HepG2 (cell line): Measurements from ENCODE around the gene SYT11. TPM values are rescaled to one million over a fixed set of nuclear protein-coding genes. Genes with fewer than 3 reads are reported as not detected.

Experiments used
- ATAC-seq: fragments of 200-7000 bp; cut with Tn5 transposase; 3 replicates; pipeline ENCODE4 v1.9.1; 2020; ENCODE audit warnings: mild to moderate bottlenecking, moderate library complexity
- Bru-seq: library from RNA; stranded (reverse); fragments of 400-500 nt; gene quantifications from one replicate; lab custom pipeline; 2021; lab: Mats Ljungman, UMichigan
- BruChase-seq, 2 experiments: library from RNA; stranded (reverse); fragments of 400-500 nt; gene quantifications; one replicate each; lab custom pipeline; 2021; lab: Mats Ljungman, UMichigan
- BruUV-seq: library from RNA; stranded (reverse); fragments of 400-500 nt; replicated peaks from 2 replicates; lab custom pipeline; 2021; lab: Mats Ljungman, UMichigan
- CTCF ChIA-PET: fragments of 300-600 bp; formaldehyde crosslinking; extraction: SDS; loops from one replicate; lab custom pipeline; 2021; ENCODE audit warnings: low total read pairs, inconsistent platforms, low intra/inter-chr PET ratio; lab: Yijun Ruan, JAX
- POLR2A ChIA-PET: fragments of 350-600 bp; sonication (Branson Sonifier 250); formaldehyde crosslinking; loops from one replicate; lab custom pipeline; 2020; ENCODE audit warnings: antibody characterized with exemption, inconsistent platforms; lab: Yijun Ruan, JAX
- DNase-seq: peaks from one replicate; pipeline ENCODE4 v3.0.0-alpha.2; 2015; ENCODE audit warnings: low spot score
- FAIRE-seq: peaks from 3 replicates; lab custom pipeline; 2011; peaks lifted over from hg19 to GRCh38; lab: Jason Lieb, UNC
- H2AFZ ChIP-seq: one replicate; pipeline ENCODE4 v1.6.1; 2011; ENCODE audit warnings: low read length, inconsistent platforms
- H3K27ac ChIP-seq: fragments of 300-600 bp; 3 replicates; pipeline ENCODE4 v1.8.0; 2011; ENCODE audit warnings: mixed run types, mild to moderate bottlenecking, mixed read lengths, low read length, inconsistent platforms; ENCODE audit not compliant: insufficient read depth; ENCODE audit errors: extremely low read length
- H3K27me3 ChIP-seq, 2 experiments: fragments of 200-600 bp in 1 of 2; 2 replicates in 1 of 2; 3 replicates in 1 of 2; pipeline versions ENCODE4 v1.6.0 to v1.8.0; 2011; ENCODE audit warnings: low read length in 2 of 2, mild to moderate bottlenecking in 2 of 2, moderate library complexity in 2 of 2, inconsistent platforms in 1 of 2; ENCODE audit not compliant: insufficient read depth in 2 of 2, control insufficient read depth in 1 of 2
- H3K36me3 ChIP-seq, 2 experiments: fragments of 200-600 bp in 1 of 2; replicated peaks in 1 of 2; 2 replicates in 1 of 2; 3 replicates in 1 of 2; pipeline versions ENCODE4 v1.5.1 to v1.8.0; 2011; ENCODE audit warnings: low read length in 2 of 2, inconsistent platforms in 1 of 2; ENCODE audit not compliant: insufficient read depth in 2 of 2, control insufficient read depth in 1 of 2
- H3K4me1 ChIP-seq: 2 replicates; pipeline ENCODE4 v1.5.1; 2012; ENCODE audit warnings: low read length, inconsistent platforms; ENCODE audit not compliant: insufficient read depth
- H3K4me2 ChIP-seq: 2 replicates; pipeline ENCODE4 v1.6.0; 2011; ENCODE audit warnings: low read depth, low read length, inconsistent platforms
- H3K4me3 ChIP-seq, 3 experiments: fragments of 200-600 bp in 1 of 3; sonication (generic), shearing (Covaris generic) in 1 of 3; replicated peaks in 1 of 3; 2 replicates each; pipeline ENCODE4 v1.5.1; 2011 to 2016; ENCODE audit warnings: low read length in 3 of 3, inconsistent platforms in 2 of 3, low read depth in 2 of 3, mild to moderate bottlenecking in 2 of 3, control low read depth in 1 of 3, mixed read lengths in 1 of 3; ENCODE audit not compliant: insufficient read depth in 1 of 3
- H3K79me2 ChIP-seq: one replicate; pipeline ENCODE4 v1.6.1; 2011; ENCODE audit warnings: low read length, inconsistent platforms; ENCODE audit not compliant: insufficient read depth
- H3K9ac ChIP-seq: 2 replicates; pipeline ENCODE4 v1.6.0; 2011; ENCODE audit warnings: mild to moderate bottlenecking, low read depth, low read length, inconsistent platforms; ENCODE audit not compliant: insufficient read depth
- H3K9me3 ChIP-seq: 2 replicates; pipeline ENCODE4 v1.5.1; 2012; ENCODE audit warnings: mild to moderate bottlenecking, low read length
- H4K20me1 ChIP-seq: 2 replicates; pipeline ENCODE4 v1.6.0; 2011; ENCODE audit warnings: inconsistent platforms, mild to moderate bottlenecking, low read length, moderate library complexity; ENCODE audit not compliant: insufficient read depth
- CCAR2 ChIP-seq: fragments of 200-400 bp; formaldehyde crosslinking; optimal IDR thresholded peaks from 2 replicates; pipeline ENCODE3; 2018; ENCODE audit warnings: low read depth, mild to moderate bottlenecking, low read length, moderate library complexity
- EP300 ChIP-seq, 3 experiments: sonication (generic) in 1 of 3; formaldehyde crosslinking in 1 of 3; IDR thresholded peaks; 2 replicates each; pipeline versions ENCODE4 v1.5.1 to v1.6.1; 2011 to 2020; ENCODE audit warnings: low read depth in 2 of 3, low read length in 2 of 3, borderline replicate concordance in 1 of 3, improper control_type of control experiment in 1 of 3, mild to moderate bottlenecking in 1 of 3, missing genetic modification reagents in 1 of 3, moderate library complexity in 1 of 3
- FOSL2 ChIP-seq: sonication (generic); formaldehyde crosslinking; IDR thresholded peaks from 2 replicates; pipeline ENCODE4 v1.4.0; 2020; ENCODE audit warnings: missing genetic modification reagents
- GABPA ChIP-seq, 2 experiments: IDR thresholded peaks; 2 replicates each; pipeline ENCODE4 v1.6.1; 2011 to 2016; ENCODE audit warnings: low read depth in 2 of 2, low read length in 1 of 2, missing biosample characterization in 1 of 2, missing genetic modification characterization in 1 of 2
- GMEB1 ChIP-seq: sonication (generic); formaldehyde crosslinking; IDR thresholded peaks from 2 replicates; pipeline ENCODE4 v1.5.1; 2020; ENCODE audit warnings: missing genetic modification reagents, mild to moderate bottlenecking, borderline replicate concordance
- PCBP2 ChIP-seq: fragments of 200-400 bp; formaldehyde crosslinking; optimal IDR thresholded peaks from 2 replicates; pipeline ENCODE3; 2018; ENCODE audit warnings: low read length, low read depth; ENCODE audit not compliant: poor library complexity, severe bottlenecking
- RCOR2 ChIP-seq: IDR thresholded peaks from 2 replicates; pipeline ENCODE4 v1.6.1; 2016; ENCODE audit warnings: missing biosample characterization, missing genetic modification reagents
- SKI ChIP-seq: fragments of 450-650 bp; IDR thresholded peaks from one replicate; pipeline ENCODE4 v1.6.1; 2018; ENCODE audit warnings: mild to moderate bottlenecking; ENCODE audit not compliant: partially characterized antibody
- TIGD3 ChIP-seq: sonication (generic); formaldehyde crosslinking; IDR thresholded peaks from 2 replicates; pipeline ENCODE4 v1.5.1; 2020; ENCODE audit warnings: mild to moderate bottlenecking, missing genetic modification reagents, borderline replicate concordance
- ZBTB2 ChIP-seq: sonication (generic); formaldehyde crosslinking; IDR thresholded peaks from 2 replicates; pipeline ENCODE4 v1.8.0; 2022; ENCODE audit warnings: low read depth, missing genetic modification reagents
- ZNF264 ChIP-seq: sonication (generic); formaldehyde crosslinking; IDR thresholded peaks from 2 replicates; pipeline ENCODE4 v1.4.0; 2020; ENCODE audit warnings: missing genetic modification reagents
- WGBS: methylation state at CpG from one replicate; pipeline ENCODE4 v1.1.6; 2017; ENCODE audit warnings: low lambda C conversion rate; 5-methylcytosine and 5-hydroxymethylcytosine counted together
- in situ Hi-C: cut with HindIII; loops from 2 replicates; pipeline ENCODE4 v1.10.0; 2017; ENCODE audit warnings: low pct_unique_long_range_greater_than_20kb; ENCODE audit not compliant: extremely low pct_ligation_motif_present
- intact Hi-C: fragments of 100-400 bp; cut with micrococcal nuclease; formaldehyde crosslinking; loops from one replicate; pipeline ENCODE4 v1.10.0; 2022; ENCODE audit not compliant: unreplicated experiment
- long read RNA-seq, 2 experiments: library from RNA in 1 of 2; library from polyadenylated mRNA in 1 of 2; stranded (forward) in 1 of 2; unstranded in 1 of 2; transcript quantifications; one replicate each; pipeline ENCODE4 v2.0.0, GENCODE V29; 2019 to 2022
- polyA minus RNA-seq, 3 experiments: library from RNA; depleted of rRNA, polyadenylated mRNA; stranded (reverse); fragments of >200 nt; gene quantifications; 2 replicates each; pipeline ENCODE4 v1.2.3, GENCODE V29; 2011; ENCODE audit warnings: low replicate concordance in 1 of 3
- polyA plus RNA-seq, 8 experiments: library from polyadenylated mRNA; depleted of rRNA in 3 of 8; stranded (reverse) in 7 of 8; unstranded in 1 of 8; fragments of >200 nt; fragmentation: Illumina TruSeq in 4 of 8; extraction: Trizol in 4 of 8; gene quantifications; 2 replicates each; pipeline versions ENCODE4 v1.2.1 to v1.2.3, GENCODE V29; 2011 to 2016; ENCODE audit warnings: low read depth in 4 of 8, missing spikeins in 1 of 8, mixed read lengths in 1 of 8; ENCODE audit not compliant: insufficient read depth in 1 of 8
- total RNA-seq, 5 experiments: library from RNA; depleted of rRNA; stranded (reverse); fragments of >200 nt; fragmentation: Illumina TruSeq; extraction: Trizol; gene quantifications; 2 replicates each; pipeline ENCODE4 v1.2.3, GENCODE V29; 2016; ENCODE audit warnings: low read depth in 1 of 5

Gene SYT11
- 0.08 and 0.22 TPM in 2 replicates for total RNA-seq (2016; rRNA removed; fragmentation: Illumina TruSeq; extraction: Trizol)
- total RNA-seq (2016; cell fraction: cytosol; rRNA removed; fragmentation: Illumina TruSeq; extraction: Trizol; ENCODE audit: low read depth) = not detected in 2 replicates
- total RNA-seq (2016; cell fraction: insoluble cytoplasmic fraction; rRNA removed; fragmentation: Illumina TruSeq; extraction: Trizol) = 0.06 and 0.13 TPM in 2 replicates
- 0.03 and 0.09 TPM in 2 replicates for total RNA-seq (2016; cell fraction: membrane; rRNA removed; fragmentation: Illumina TruSeq; extraction: Trizol)
- 0.22 and 0.25 TPM in 2 replicates for total RNA-seq (2016; cell fraction: nucleus; rRNA removed; fragmentation: Illumina TruSeq; extraction: Trizol)
- 0.59 and 0.64 TPM in 2 replicates for polyA plus RNA-seq (2011; rRNA removed)
- polyA plus RNA-seq (2011; cell fraction: cytosol; rRNA removed) = 0.35 and 0.59 TPM in 2 replicates
- polyA plus RNA-seq (2011; cell fraction: nucleus; rRNA removed) = 0.26 and 0.29 TPM in 2 replicates
- polyA plus RNA-seq (2012) = 0.64 and 1.0 TPM in 2 replicates
- polyA plus RNA-seq (2016; cell fraction: cytosol; fragmentation: Illumina TruSeq; extraction: Trizol; ENCODE audit: low read depth) = 0.02 TPM in 1 of 2 replicates, not detected in the other
- 0.04 and 0.08 TPM in 2 replicates for polyA plus RNA-seq (2016; cell fraction: insoluble cytoplasmic fraction; fragmentation: Illumina TruSeq; extraction: Trizol; ENCODE audit: low read depth)
- polyA plus RNA-seq (2016; cell fraction: membrane; fragmentation: Illumina TruSeq; extraction: Trizol; ENCODE audit: low read depth) = 0.06 TPM in 1 of 2 replicates, not detected in the other
- 0.08 and 0.21 TPM in 2 replicates for polyA plus RNA-seq (2016; cell fraction: nucleus; fragmentation: Illumina TruSeq; extraction: Trizol; ENCODE audit: insufficient read depth, low read depth)
- 0.44 and 1.3 TPM in 2 replicates for polyA minus RNA-seq (2011; rRNA and poly(A)+ RNA removed; ENCODE audit: low replicate concordance)
- 0.44 and 0.69 TPM in 2 replicates for polyA minus RNA-seq (2011; cell fraction: cytosol; rRNA and poly(A)+ RNA removed)
- polyA minus RNA-seq (2011; cell fraction: nucleus; rRNA and poly(A)+ RNA removed) = 0.39 and 0.75 TPM in 2 replicates
- percentile 18 among the genes with signal in this experiment for Bru-seq, nascent RNA
- BruChase-seq, experiment 1, labeled RNA remaining after a 6-hour chase = percentile 28 among the genes with signal in this experiment
- BruChase-seq, experiment 2, labeled RNA remaining after a 2-hour chase = percentile 17 among the genes with signal in this experiment
- long read RNA-seq, experiment 1 = 0 reads
- long read RNA-seq, experiment 2, partial matches to known transcripts = 0 of 1 reads
- long read RNA-seq, experiment 2, other reads (novel, unspliced or antisense) = 1 of 1 reads

GRCh38 chr1:155859234-155859829, at the start of gene SYT11:
TSS of gene SYT11 (plus strand) at chr1:155859567. CDS start at chr1:155859762, 195 bp downstream.
- Histone ChIP-seq H3K4me3 (peak within 1 kb of the TSS; percentile 78 to 90 (median 82)), H3K4me2 (peak within 1 kb of the TSS; percentile 82), H4K20me1 (no peaks in the 10 kb centered on the region), H3K27ac (peak within 1 kb of the TSS; percentile 57), H3K9ac (peak within 1 kb of the TSS; percentile 92), H3K4me1 (peaks cover 23% of the 10 kb centered on the region), H3K36me3 (peaks cover under 1 to 3% of the 10 kb centered on the region in 2 experiments; a peak in 2 of 5 replicates), H2AFZ (peak within 1 kb of the TSS; percentile 25), H3K27me3 (no peaks in the 10 kb centered on the region), H3K79me2 (peaks cover 16% of the 10 kb centered on the region), H3K9me3 (no peaks in the 10 kb centered on the region)
- FAIRE-seq = peak; percentile 96
- ChIA-PET POLR2A (interaction anchor here (0.9 to 2.0 kb wide), 9 partner anchors 8 to 354 kb away, joined by 3 to 11 read pairs (median 3); partner anchors contain the start of genes PMF1 and RXFP4), CTCF (no interaction called here)
- WGBS = 0% methylated on average over 10 of the region's 33 CpGs
- ATAC-seq = peak; percentile 83
- DNase-seq = peak; percentile 94
- intact Hi-C loops = no loop called here
- in situ Hi-C loops = no loop called here
- BruUV-seq = no TSS peak
- no peak for TF ChIP-seq TIGD3 (CRISPR knock-in tag)
- TF ChIP-seq SKI = no peak
- peak; percentile 64 for TF ChIP-seq RCOR2 (CRISPR knock-in tag)
- TF ChIP-seq FOSL2 (CRISPR knock-in tag) = no peak
- TF ChIP-seq ZBTB2 = 0 out of 2 replicates have a peak, but pooled peaks have one; percentile 28
- peak; percentile 23; the same call in 1 of the 2 replicates for TF ChIP-seq GMEB1 (CRISPR knock-in tag)
- no peak for TF ChIP-seq CCAR2
- TF ChIP-seq ZNF264 (CRISPR knock-in tag) = no peak
- peak; percentile 47; the same call in 1 of the 2 replicates for TF ChIP-seq GABPA (IDR thresholded peaks at IDR 0.05; ENCODE audit: low read depth, low read length)
- TF ChIP-seq GABPA (CRISPR knock-in tag; IDR thresholded peaks at IDR 0.05; ENCODE audit: low read depth) = peak; percentile 88
- no peak for TF ChIP-seq PCBP2
- no peak for TF ChIP-seq EP300 (IDR thresholded peaks at IDR 0.05; ENCODE audit: low read depth in 2 of 2, low read length in 2 of 2)
- TF ChIP-seq EP300 (CRISPR knock-in tag; IDR thresholded peaks at IDR 0.05; ENCODE audit: borderline replicate concordance) = no peak
